GM12892 (cell line): ENCODE measurements around the gene KIF23.

Source experiments
- POLR2A ChIP-seq: IDR thresholded peaks from 2 replicates; pipeline ENCODE4 v1.6.1; 2011; ENCODE audit warnings: low read depth, low read length, control low read depth
- POLR2AphosphoS5 ChIP-seq: IDR thresholded peaks from 2 replicates; pipeline ENCODE4 v1.6.1; 2011; ENCODE audit warnings: low read depth, low read length, control low read depth
- TAF1 ChIP-seq: IDR thresholded peaks from 2 replicates; pipeline ENCODE4 v1.6.1; 2011; ENCODE audit warnings: low read depth, mild to moderate bottlenecking, control low read depth, low read length, borderline replicate concordance

GRCh38 chr15:69417581-69417980 lies 3.4 kb downstream of the KIF23 start:
- TF ChIP-seq POLR2AphosphoS5 = no peak
- TF ChIP-seq POLR2A = no peak
- TF ChIP-seq TAF1 = no peak
